Cardiac muscle cell (in vitro differentiated cells and primary cell): ENCODE results near the gene SFT2D1. TPM values are rescaled to one million over a fixed set of nuclear protein-coding genes. Genes with fewer than 3 reads are reported as not detected.
A peak's percentile ranks its signal among the peaks of the same experiment; 100 is the strongest.

ENCODE experiments used
- DNase-seq, 2 donors: peaks; one replicate each; pipeline versions ENCODE4 v3.0.0 to v3.0.0-alpha.2; 2010 to 2017; ENCODE audit warnings: low read depth in 1 of 2, low spot score in 1 of 2
- H3K27ac ChIP-seq: fragments of 200-600 bp; sonication (generic); 2 replicates; pipeline ENCODE4 v1.5.1; 2016
- H3K27me3 ChIP-seq: fragments of 200-600 bp; sonication (generic); 2 replicates; pipeline ENCODE4 v1.6.0; 2016; ENCODE audit warnings: control low read depth
- H3K36me3 ChIP-seq: fragments of 200-600 bp; sonication (generic); 2 replicates; pipeline ENCODE4 v1.5.1; 2016; ENCODE audit warnings: control low read depth
- H3K4me1 ChIP-seq: fragments of 200-600 bp; sonication (generic); 2 replicates; pipeline ENCODE4 v1.8.1; 2017; ENCODE audit warnings: low read depth, mild to moderate bottlenecking, mixed run types
- H3K4me3 ChIP-seq: fragments of 200-600 bp; sonication (generic); 2 replicates; pipeline ENCODE4 v1.5.1; 2016; ENCODE audit warnings: mild to moderate bottlenecking
- H3K9me3 ChIP-seq: fragments of 200-600 bp; sonication (generic); 2 replicates; pipeline ENCODE4 v1.5.1; 2017; ENCODE audit warnings: low read depth, mild to moderate bottlenecking, control low read depth
- CTCF ChIP-seq: IDR thresholded peaks from 2 replicates; pipeline ENCODE4 v1.5.1; 2012; ENCODE audit warnings: low read depth, mild to moderate bottlenecking, low read length
- polyA plus RNA-seq: library from polyadenylated mRNA; unstranded; fragments of >200 nt; fragmentation: Nextera tagmentation; extraction: Ambion mirVana; gene quantifications from 2 replicates; pipeline ENCODE4 v1.2.1, GENCODE V29; 2016
- total RNA-seq: library from RNA; depleted of rRNA; stranded (reverse); fragments of >200 nt; gene quantifications from 2 replicates; pipeline ENCODE4 v1.2.3, GENCODE V29; 2016

The SFT2D1 gene
- total and polyA plus RNA-seq, 2 experiments from 2014 or later: 36.4 to 63.3 TPM

GRCh38 chr6:166277892-166278578, 64.3 kb downstream of the SFT2D1 start:
- no peaks in the 10 kb centered on the region for H3K36me3 ChIP-seq
- no peak overlapping the region for H3K27ac ChIP-seq
- no peaks in the 10 kb centered on the region for H3K4me1 ChIP-seq
- no peak overlapping the region for H3K4me3 ChIP-seq
- no peak for TF ChIP-seq CTCF
- no peak for DNase-seq
- peaks cover 17% of the 10 kb centered on the region for H3K27me3 ChIP-seq
- no peaks in the 10 kb centered on the region for H3K9me3 ChIP-seq

- peak in 1 of 2 donors; percentile 32 for DNase-seq
- no peaks in the 10 kb centered on the region for H3K36me3 ChIP-seq
- H3K27me3 ChIP-seq: peaks cover 9% of the 10 kb centered on the region
- H3K4me3 ChIP-seq: no peak overlapping the region
- no peak overlapping the region for H3K27ac ChIP-seq
- no peaks in the 10 kb centered on the region for H3K9me3 ChIP-seq
- TF ChIP-seq CTCF: no peak
- no peaks in the 10 kb centered on the region for H3K4me1 ChIP-seq
These were observed 65.3 kb downstream of the SFT2D1 start for GRCh38 chr6:166277018-166277417.

- H3K9me3 ChIP-seq: no peaks in the 10 kb centered on the region
- no peaks in the 10 kb centered on the region for H3K4me1 ChIP-seq
- DNase-seq: peak; percentile 63 to 72
- H3K27me3 ChIP-seq: peaks cover 9% of the 10 kb centered on the region
- no peak overlapping the region for H3K4me3 ChIP-seq
- no peaks in the 10 kb centered on the region for H3K36me3 ChIP-seq
- no peak overlapping the region for H3K27ac ChIP-seq
- peak; percentile 99 for TF ChIP-seq CTCF
These were observed 66.6 kb downstream of the SFT2D1 start for GRCh38 chr6:166275714-166276166.

- H3K4me1 ChIP-seq: no peaks in the 10 kb centered on the region
- H3K4me3 ChIP-seq: no peak overlapping the region
- H3K9me3 ChIP-seq: no peaks in the 10 kb centered on the region
- DNase-seq: no peak
- H3K27me3 ChIP-seq: peaks cover 9% of the 10 kb centered on the region
- no peaks in the 10 kb centered on the region for H3K36me3 ChIP-seq
- no peak overlapping the region for H3K27ac ChIP-seq
- no peak for TF ChIP-seq CTCF
These were observed 67.5 kb downstream of the SFT2D1 start for GRCh38 chr6:166274739-166275370.

GRCh38 chr6:166274163-166274562, 68.2 kb downstream of the SFT2D1 start:
- Histone ChIP-seq H3K9me3 (no peaks in the 10 kb centered on the region), H3K4me1 (no peaks in the 10 kb centered on the region), H3K36me3 (no peaks in the 10 kb centered on the region), H3K4me3 (no peak overlapping the region), H3K27ac (no peak overlapping the region), H3K27me3 (peaks cover 16% of the 10 kb centered on the region)
- no peak for TF ChIP-seq CTCF
- no peak for DNase-seq
